Natural killer cell (primary cell): ENCODE results near the gene PRDM16. TPM values are rescaled to one million over a fixed set of nuclear protein-coding genes. Genes with fewer than 3 reads are reported as not detected.

Experiments
- ATAC-seq, 3 donors: fragments of 150-1000 bp in 2 of 3; fragments of 200-7000 bp in 1 of 3; cut with Tn5 transposase; 1 replicate in 1 of 3; 2 replicates in 2 of 3; pipeline ENCODE4 v1.10.0; 2021; ENCODE audit warnings: mild to moderate bottlenecking in 2 of 3, moderate library complexity in 2 of 3
- DNase-seq, 2 donors: peaks; one replicate each; pipeline versions ENCODE4 v3.0.0 to v3.0.0-alpha.2; 2013 to 2021; ENCODE audit warnings: mixed read lengths in 1 of 2
- H3K27ac ChIP-seq: one replicate; pipeline ENCODE4 v1.5.1; 2013; ENCODE audit warnings: mild to moderate bottlenecking, low read length
- H3K27me3 ChIP-seq: one replicate; pipeline ENCODE4 v1.6.1; 2013; ENCODE audit warnings: low read length; ENCODE audit not compliant: control insufficient read depth, insufficient read depth
- H3K36me3 ChIP-seq: one replicate; pipeline ENCODE4 v1.6.1; 2013; ENCODE audit warnings: low read length; ENCODE audit not compliant: control insufficient read depth, insufficient read depth
- H3K4me1 ChIP-seq: one replicate; pipeline ENCODE4 v1.6.1; 2013; ENCODE audit warnings: low read length; ENCODE audit not compliant: control insufficient read depth, insufficient read depth
- H3K4me3 ChIP-seq: one replicate; pipeline ENCODE4 v1.5.1; 2013; ENCODE audit warnings: low read length
- H3K9me3 ChIP-seq: one replicate; pipeline ENCODE4 v1.6.1; 2013; ENCODE audit warnings: low read length; ENCODE audit not compliant: control insufficient read depth, insufficient read depth
- H3K27ac Mint-ChIP-seq, 2 donors: one replicate each; pipeline ENCODE4 v1.8.0; 2022; ENCODE audit warnings: mild to moderate bottlenecking in 2 of 2, mixed read lengths in 2 of 2, moderate library complexity in 1 of 2
- H3K27me3 Mint-ChIP-seq, 2 donors: one replicate each; pipeline ENCODE4 v1.8.0; 2022; ENCODE audit warnings: low read depth in 2 of 2, mixed read lengths in 2 of 2
- H3K36me3 Mint-ChIP-seq: one replicate; pipeline ENCODE4 v1.8.0; 2022; ENCODE audit warnings: mixed read lengths
- H3K4me1 Mint-ChIP-seq, 2 donors: one replicate each; pipeline ENCODE4 v1.8.0; 2022; ENCODE audit warnings: mixed read lengths in 2 of 2
- H3K4me3 Mint-ChIP-seq: one replicate; pipeline ENCODE4 v1.8.0; 2022; ENCODE audit warnings: mild to moderate bottlenecking, moderate library complexity, mixed read lengths
- H3K9me3 Mint-ChIP-seq, 2 donors: one replicate each; pipeline ENCODE4 v1.8.0; 2022; ENCODE audit warnings: mixed read lengths in 2 of 2
- CTCF ChIP-seq: fragments of 200-600 bp; IDR thresholded peaks from one replicate; pipeline ENCODE4 v1.8.0; 2022; ENCODE audit warnings: antibody characterized with exemption
- WGBS: methylation state at CpG from one replicate; pipeline ENCODE4 v1.1.7; 2013; ENCODE audit warnings: missing lambda C conversion rate; ENCODE audit not compliant: insufficient coverage; 5-methylcytosine and 5-hydroxymethylcytosine counted together
- intact Hi-C: fragments of 100-400 bp; cut with micrococcal nuclease; formaldehyde crosslinking; loops from one replicate; pipeline ENCODE4 v1.14.2; 2022
- total RNA-seq, 4 donors: library from RNA; stranded (reverse); fragments of 120-200 nt in 1 of 4; gene quantifications; one replicate each; pipeline versions ENCODE4 v1.2.3 to v1.2.4, GENCODE V29; 2013 to 2022

Gene PRDM16
- total RNA-seq, 3 donors from 2014 or later (not counting 1 experiment from before 2014, with no cell fraction given), result 0.25 to 0.64 TPM; not detected in 1

GRCh38 chr1:3034162-3034561 lies 34.8 kb upstream of the PRDM16 start:
- H3K4me3 ChIP-seq, result no peak overlapping the region
- H3K27ac Mint-ChIP-seq, result no peak overlapping the region
- H3K27ac ChIP-seq, result no peak overlapping the region
- ATAC-seq (no peak), DNase-seq (no peak)
- 77% methylated on average over 7 of the region's 7 CpGs for WGBS
- intact Hi-C loops, result no loop called here
- no peak for TF ChIP-seq CTCF
- H3K36me3 ChIP-seq, result no peaks in the 10 kb centered on the region
- H3K27me3 ChIP-seq, result no peaks in the 10 kb centered on the region
- H3K9me3 ChIP-seq, result no peaks in the 10 kb centered on the region
- H3K4me3 Mint-ChIP-seq, result no peak overlapping the region
- H3K27me3 Mint-ChIP-seq, result no peaks in the 10 kb centered on the region
- no peaks in the 10 kb centered on the region for H3K4me1 ChIP-seq
- no peaks in the 10 kb centered on the region for H3K9me3 Mint-ChIP-seq
- H3K36me3 Mint-ChIP-seq, result no peaks in the 10 kb centered on the region
- no peaks in the 10 kb centered on the region for H3K4me1 Mint-ChIP-seq

GRCh38 chr1:3034728-3035562 lies 34.1 kb upstream of the PRDM16 start:
- TF ChIP-seq CTCF, result no peak
- ATAC-seq (no peak), DNase-seq (no peak)
- intact Hi-C loops, result no loop called here
- H3K27me3 ChIP-seq, result no peaks in the 10 kb centered on the region
- Mint-ChIP-seq H3K27ac (no peak overlapping the region), H3K27me3 (no peaks in the 10 kb centered on the region), H3K4me1 (no peaks in the 10 kb centered on the region), H3K36me3 (no peaks in the 10 kb centered on the region), H3K4me3 (no peak overlapping the region), H3K9me3 (no peaks in the 10 kb centered on the region)
- H3K27ac ChIP-seq, result no peak overlapping the region
- H3K4me1 ChIP-seq, result no peaks in the 10 kb centered on the region
- 76% methylated on average over 14 of the region's 14 CpGs for WGBS
- H3K4me3 ChIP-seq, result no peak overlapping the region
- H3K36me3 ChIP-seq, result no peaks in the 10 kb centered on the region
- H3K9me3 ChIP-seq, result no peaks in the 10 kb centered on the region

- no peak overlapping the region for H3K4me3 Mint-ChIP-seq
- Histone ChIP-seq H3K36me3 (no peaks in the 10 kb centered on the region), H3K4me3 (no peak overlapping the region), H3K4me1 (no peaks in the 10 kb centered on the region), H3K9me3 (no peaks in the 10 kb centered on the region), H3K27ac (no peak overlapping the region), H3K27me3 (no peaks in the 10 kb centered on the region)
- intact Hi-C loops, result no loop called here
- H3K27ac Mint-ChIP-seq, result no peak overlapping the region
- no peaks in the 10 kb centered on the region for H3K36me3 Mint-ChIP-seq
- TF ChIP-seq CTCF, result no peak
- no peaks in the 10 kb centered on the region for H3K4me1 Mint-ChIP-seq
- H3K9me3 Mint-ChIP-seq, result no peaks in the 10 kb centered on the region
- DNase-seq (no peak), ATAC-seq (no peak)
- WGBS, result 83% methylated on average over 19 of the region's 19 CpGs
- no peaks in the 10 kb centered on the region for H3K27me3 Mint-ChIP-seq
Measured at GRCh38 chr1:3035563-3036446, 33.2 kb upstream of the PRDM16 start.
